Urothelium cell line (cell line): ENCODE data around the gene RABL6.
"Not testable (repeated sequence)": the region's sequence is repeated elsewhere in the genome, so short reads cannot be mapped to it uniquely, and the experiment has no call there.

Experiments used
- DNase-seq: peaks from one replicate; pipeline ENCODE4 v3.0.0; 2011; ENCODE audit warnings: low spot score, mixed read lengths
- FAIRE-seq: peaks from 2 replicates; lab custom pipeline; 2011; peaks lifted over from hg19 to GRCh38; lab: Jason Lieb, UNC

The RABL6 gene

GRCh38 chr9:136794281-136794999 is 13.3 kb upstream of the RABL6 start:
- no peak for DNase-seq

GRCh38 chr9:136795000-136795348 is 12.8 kb upstream of the RABL6 start:
- no peak for DNase-seq
- no peak for FAIRE-seq

More at GRCh38 chr9:136794281-136794999, 13.3 kb upstream of the RABL6 start:
- no peak for FAIRE-seq

- DNase-seq, result no peak
- FAIRE-seq, result no peak
These were observed 11.4 kb upstream of the RABL6 start, which contains the start of gene CCDC183 for GRCh38 chr9:136796238-136796774. Gene CCDC183, plus strand, starts transcription at chr9:136796338. Its CDS starts 60 bp downstream, at chr9:136796398.

- not testable (repeated sequence) for DNase-seq, FAIRE-seq
These were observed 10.9 kb upstream of the RABL6 start for GRCh38 chr9:136796775-136797347.

GRCh38 chr9:136798708-136799078 is 9.1 kb upstream of the RABL6 start:
- no peak for DNase-seq

GRCh38 chr9:136799079-136799853 is 8.5 kb upstream of the RABL6 start:
- DNase-seq (no peak), FAIRE-seq (no peak)

More at GRCh38 chr9:136798708-136799078, 9.1 kb upstream of the RABL6 start:
- FAIRE-seq, result no peak

- FAIRE-seq (no peak), DNase-seq (peak; percentile 90)
These were observed 7.7 kb upstream of the RABL6 start for GRCh38 chr9:136799854-136800657.

- FAIRE-seq (no peak), DNase-seq (no peak)
These were observed 5.4 kb upstream of the RABL6 start for GRCh38 chr9:136802321-136802720.

- DNase-seq, FAIRE-seq: not testable (repeated sequence)
These were observed 4.7 kb upstream of the RABL6 start for GRCh38 chr9:136803009-136803550.

GRCh38 chr9:136803551-136804508 is 3.9 kb upstream of the RABL6 start:
- no peak for DNase-seq
- no peak for FAIRE-seq

- FAIRE-seq, result no peak
- no peak for DNase-seq
These were observed 3.1 kb upstream of the RABL6 start for GRCh38 chr9:136804509-136805206.

GRCh38 chr9:136805207-136805740 is 2.5 kb upstream of the RABL6 start:
- FAIRE-seq, result no peak
- DNase-seq, result no peak

GRCh38 chr9:136806067-136806466 is 1.7 kb upstream of the RABL6 start:
- FAIRE-seq (no peak), DNase-seq (no peak)

GRCh38 chr9:136806631-136807201 is 1.0 kb upstream of the RABL6 start:
- DNase-seq (no peak), FAIRE-seq (no peak)

GRCh38 chr9:136808075-136808805 is 492 bp downstream of the RABL6 start:
- DNase-seq, result peak; percentile 14
- no peak for FAIRE-seq

- FAIRE-seq (no peak), DNase-seq (no peak)
These were observed 1.0 kb downstream of the RABL6 start for GRCh38 chr9:136808806-136809158.

- FAIRE-seq (no peak), DNase-seq (no peak)
These were observed 7.1 kb downstream of the RABL6 start for GRCh38 chr9:136814725-136815421.
